Cardiac muscle cell (in vitro differentiated cells and primary cell): ENCODE results near the gene KLHL40. TPM values are rescaled to one million over a fixed set of nuclear protein-coding genes. Genes with fewer than 3 reads are reported as not detected.

Experiments
- DNase-seq, 2 donors: peaks; one replicate each; pipeline versions ENCODE4 v3.0.0 to v3.0.0-alpha.2; 2010 to 2017; ENCODE audit warnings: low read depth in 1 of 2, low spot score in 1 of 2
- H3K27ac ChIP-seq: fragments of 200-600 bp; sonication (generic); 2 replicates; pipeline ENCODE4 v1.5.1; 2016
- H3K27me3 ChIP-seq: fragments of 200-600 bp; sonication (generic); 2 replicates; pipeline ENCODE4 v1.6.0; 2016; ENCODE audit warnings: control low read depth
- H3K36me3 ChIP-seq: fragments of 200-600 bp; sonication (generic); 2 replicates; pipeline ENCODE4 v1.5.1; 2016; ENCODE audit warnings: control low read depth
- H3K4me1 ChIP-seq: fragments of 200-600 bp; sonication (generic); 2 replicates; pipeline ENCODE4 v1.8.1; 2017; ENCODE audit warnings: low read depth, mild to moderate bottlenecking, mixed run types
- H3K4me3 ChIP-seq: fragments of 200-600 bp; sonication (generic); 2 replicates; pipeline ENCODE4 v1.5.1; 2016; ENCODE audit warnings: mild to moderate bottlenecking
- H3K9me3 ChIP-seq: fragments of 200-600 bp; sonication (generic); 2 replicates; pipeline ENCODE4 v1.5.1; 2017; ENCODE audit warnings: low read depth, mild to moderate bottlenecking, control low read depth
- polyA plus RNA-seq: library from polyadenylated mRNA; unstranded; fragments of >200 nt; fragmentation: Nextera tagmentation; extraction: Ambion mirVana; gene quantifications from 2 replicates; pipeline ENCODE4 v1.2.1, GENCODE V29; 2016
- total RNA-seq: library from RNA; depleted of rRNA; stranded (reverse); fragments of >200 nt; gene quantifications from 2 replicates; pipeline ENCODE4 v1.2.3, GENCODE V29; 2016
- TF ChIP-seq, protein P1 (sequence below): IDR thresholded peaks from 2 replicates; pipeline ENCODE4 v1.5.1; 2012; ENCODE audit warnings: low read depth, mild to moderate bottlenecking, low read length

KLHL40 gene
- total and polyA plus RNA-seq, 2 experiments from 2014 or later = 0.39 to 0.66 TPM

DNA sequence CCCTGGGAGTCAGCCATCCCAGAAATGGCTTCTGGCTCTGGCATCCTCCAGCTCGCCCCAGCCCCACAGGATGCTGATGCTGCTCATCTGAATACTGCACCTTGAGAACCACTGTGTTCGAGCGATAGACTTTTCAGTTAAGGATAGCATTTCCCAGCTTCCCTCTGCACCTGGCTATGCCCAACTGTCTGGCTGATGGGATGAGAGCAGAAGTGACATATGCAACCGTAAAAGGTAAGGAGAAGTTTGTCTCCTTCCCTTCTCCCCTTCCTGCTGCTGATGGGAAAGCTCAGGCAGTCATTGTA is 27.0 kb downstream of the KLHL40 start:
- Histone ChIP-seq H3K36me3 (no peaks in the 10 kb centered on the region), H3K27me3 (no peaks in the 10 kb centered on the region), H3K9me3 (no peaks in the 10 kb centered on the region), H3K4me3 (no peak overlapping the region), H3K27ac (no peak overlapping the region), H3K4me1 (no peaks in the 10 kb centered on the region)
- no peak for DNase-seq
- TF ChIP-seq, protein P1, sequence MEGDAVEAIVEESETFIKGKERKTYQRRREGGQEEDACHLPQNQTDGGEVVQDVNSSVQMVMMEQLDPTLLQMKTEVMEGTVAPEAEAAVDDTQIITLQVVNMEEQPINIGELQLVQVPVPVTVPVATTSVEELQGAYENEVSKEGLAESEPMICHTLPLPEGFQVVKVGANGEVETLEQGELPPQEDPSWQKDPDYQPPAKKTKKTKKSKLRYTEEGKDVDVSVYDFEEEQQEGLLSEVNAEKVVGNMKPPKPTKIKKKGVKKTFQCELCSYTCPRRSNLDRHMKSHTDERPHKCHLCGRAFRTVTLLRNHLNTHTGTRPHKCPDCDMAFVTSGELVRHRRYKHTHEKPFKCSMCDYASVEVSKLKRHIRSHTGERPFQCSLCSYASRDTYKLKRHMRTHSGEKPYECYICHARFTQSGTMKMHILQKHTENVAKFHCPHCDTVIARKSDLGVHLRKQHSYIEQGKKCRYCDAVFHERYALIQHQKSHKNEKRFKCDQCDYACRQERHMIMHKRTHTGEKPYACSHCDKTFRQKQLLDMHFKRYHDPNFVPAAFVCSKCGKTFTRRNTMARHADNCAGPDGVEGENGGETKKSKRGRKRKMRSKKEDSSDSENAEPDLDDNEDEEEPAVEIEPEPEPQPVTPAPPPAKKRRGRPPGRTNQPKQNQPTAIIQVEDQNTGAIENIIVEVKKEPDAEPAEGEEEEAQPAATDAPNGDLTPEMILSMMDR = no peak

DNA sequence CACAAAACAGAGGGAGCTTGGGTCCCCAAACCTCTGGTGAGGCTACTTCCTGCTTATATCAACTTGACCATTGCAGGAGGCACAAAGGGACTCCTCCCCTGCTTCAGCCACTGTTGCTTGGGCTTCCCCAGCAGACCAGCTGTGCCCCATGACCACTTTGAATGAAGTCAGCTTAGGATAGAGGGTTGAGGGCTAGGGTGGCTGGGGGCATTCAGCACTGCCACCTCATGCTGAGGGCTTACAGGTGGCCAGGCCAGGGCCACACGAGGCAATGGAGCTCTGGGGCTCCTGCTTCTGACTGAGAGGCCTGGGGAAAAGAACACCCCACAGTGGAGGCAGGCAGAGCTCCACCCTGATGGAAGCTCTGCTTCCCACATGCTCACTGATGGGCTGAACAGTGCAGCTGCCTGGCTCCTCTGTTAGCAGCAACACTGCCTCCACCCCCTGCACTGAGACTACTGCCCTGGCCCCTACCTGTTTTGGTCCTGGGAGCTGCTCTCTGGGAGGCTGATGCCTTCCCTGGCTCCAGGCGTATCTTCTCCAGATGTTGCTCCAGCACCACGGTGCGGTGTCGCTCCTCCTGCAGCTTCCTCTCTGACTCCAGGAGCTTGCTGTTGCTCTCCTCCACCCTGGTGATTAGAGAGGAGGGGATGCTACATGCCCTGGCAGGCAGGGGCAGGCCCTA is 27.5 kb downstream of the KLHL40 start:
- no peak for DNase-seq
- TF ChIP-seq, protein P1 = no peak
- Histone ChIP-seq H3K4me1 (no peaks in the 10 kb centered on the region), H3K36me3 (no peaks in the 10 kb centered on the region), H3K9me3 (no peaks in the 10 kb centered on the region), H3K27me3 (no peaks in the 10 kb centered on the region), H3K27ac (no peak overlapping the region), H3K4me3 (no peak overlapping the region)

- no peak overlapping the region for H3K4me3 ChIP-seq
- H3K9me3 ChIP-seq = no peaks in the 10 kb centered on the region
- no peak overlapping the region for H3K27ac ChIP-seq
- DNase-seq = peak in 1 of 2 donors; percentile 7
- TF ChIP-seq, protein P1 = no peak
- H3K36me3 ChIP-seq = no peaks in the 10 kb centered on the region
- H3K4me1 ChIP-seq = no peaks in the 10 kb centered on the region
- no peaks in the 10 kb centered on the region for H3K27me3 ChIP-seq
Measured at GRCh38 chr3:42713747-42714146, 28.4 kb downstream of the KLHL40 start.

- Histone ChIP-seq H3K27ac (no peak overlapping the region), H3K27me3 (no peaks in the 10 kb centered on the region), H3K4me1 (peaks cover 2% of the 10 kb centered on the region), H3K36me3 (no peaks in the 10 kb centered on the region), H3K4me3 (no peak overlapping the region), H3K9me3 (no peaks in the 10 kb centered on the region)
- TF ChIP-seq, protein P1 = no peak
- DNase-seq = no peak
Measured at GRCh38 chr3:42714171-42714852, 29.0 kb downstream of the KLHL40 start.

- Histone ChIP-seq H3K27me3 (no peaks in the 10 kb centered on the region), H3K36me3 (no peaks in the 10 kb centered on the region), H3K27ac (no peak overlapping the region), H3K4me3 (no peak overlapping the region), H3K9me3 (no peaks in the 10 kb centered on the region), H3K4me1 (peaks cover 9% of the 10 kb centered on the region)
- TF ChIP-seq, protein P1 = no peak
- DNase-seq = peak in 1 of 2 donors; percentile 46
Measured at GRCh38 chr3:42717306-42717705, 32.0 kb downstream of the KLHL40 start.
